HepG2 (cell line): Measurements from ENCODE around the gene OVOL2. TPM values are rescaled to one million over a fixed set of nuclear protein-coding genes. Genes with fewer than 3 reads are reported as not detected.

Source experiments
- ARID5B ChIP-seq: IDR thresholded peaks from 2 replicates; pipeline ENCODE4 v1.4.0; 2020; ENCODE audit warnings: mild to moderate bottlenecking, missing genetic modification reagents
- CHD4 ChIP-seq: fragments of 200-600 bp; sonication (generic); IDR thresholded peaks from 2 replicates; pipeline ENCODE4 v1.7.0; 2017; ENCODE audit warnings: mild to moderate bottlenecking, low read length, borderline replicate concordance
- HOXA9 ChIP-seq: sonication (generic); formaldehyde crosslinking; IDR thresholded peaks from 2 replicates; pipeline ENCODE4 v1.8.1; 2022; ENCODE audit warnings: missing genetic modification reagents, mild to moderate bottlenecking, moderate library complexity, borderline replicate concordance
- JARID2 ChIP-seq: sonication (generic); formaldehyde crosslinking; IDR thresholded peaks from 2 replicates; pipeline ENCODE4 v1.8.1; 2023; ENCODE audit warnings: missing genetic modification reagents, inconsistent platforms; ENCODE audit not compliant: insufficient replicate concordance
- NBN ChIP-seq: fragments of 450-650 bp; conservative IDR thresholded peaks from 2 replicates; pipeline ENCODE4 v1.6.1; 2017
- NR2F6 ChIP-seq, 2 experiments: IDR thresholded peaks; 2 replicates each; pipeline ENCODE4 v1.6.1; 2016; ENCODE audit warnings: antibody characterized with exemption in 1 of 2, mild to moderate bottlenecking in 1 of 2
- NRL ChIP-seq: sonication (generic); formaldehyde crosslinking; IDR thresholded peaks from 2 replicates; pipeline ENCODE4 v1.5.0; 2020; ENCODE audit warnings: missing genetic modification reagents, mild to moderate bottlenecking, moderate library complexity, borderline replicate concordance
- PCBP1 ChIP-seq: fragments of 200-400 bp; formaldehyde crosslinking; IDR thresholded peaks from 2 replicates; pipeline ENCODE4 v1.6.1; 2017; ENCODE audit warnings: mild to moderate bottlenecking, low read depth, low read length, borderline replicate concordance
- TCF7 ChIP-seq: sonication (generic); IDR thresholded peaks from 2 replicates; pipeline ENCODE4 v1.6.1; 2016; ENCODE audit warnings: antibody characterized with exemption, low read depth
- YEATS2 ChIP-seq: sonication (generic); formaldehyde crosslinking; IDR thresholded peaks from 2 replicates; pipeline ENCODE4 v1.4.0; 2020; ENCODE audit warnings: missing genetic modification reagents, borderline replicate concordance
- ZBTB7B ChIP-seq: sonication (generic); formaldehyde crosslinking; IDR thresholded peaks from 2 replicates; pipeline ENCODE4 v1.4.0; 2020; ENCODE audit warnings: missing genetic modification reagents
- ZNF318 ChIP-seq: sonication (generic); formaldehyde crosslinking; IDR thresholded peaks from 2 replicates; pipeline ENCODE4 v1.4.0; 2020; ENCODE audit warnings: mild to moderate bottlenecking, missing genetic modification reagents
- ZNF431 ChIP-seq: sonication (generic); formaldehyde crosslinking; IDR thresholded peaks from 2 replicates; pipeline ENCODE4 v1.9.0; 2022; ENCODE audit warnings: missing genetic modification reagents, low read depth, mild to moderate bottlenecking, borderline replicate concordance
- ZNF558 ChIP-seq: sonication (generic); formaldehyde crosslinking; IDR thresholded peaks from 2 replicates; pipeline ENCODE4 v1.9.0; 2022; ENCODE audit warnings: mild to moderate bottlenecking, missing genetic modification reagents, borderline replicate concordance
- polyA plus RNA-seq, 8 experiments: library from polyadenylated mRNA; depleted of rRNA in 3 of 8; stranded (reverse) in 7 of 8; unstranded in 1 of 8; fragments of >200 nt; fragmentation: Illumina TruSeq in 4 of 8; extraction: Trizol in 4 of 8; gene quantifications; 2 replicates each; pipeline versions ENCODE4 v1.2.1 to v1.2.3, GENCODE V29; 2011 to 2016; ENCODE audit warnings: low read depth in 4 of 8, missing spikeins in 1 of 8, mixed read lengths in 1 of 8; ENCODE audit not compliant: insufficient read depth in 1 of 8
- total RNA-seq, 5 experiments: library from RNA; depleted of rRNA; stranded (reverse); fragments of >200 nt; fragmentation: Illumina TruSeq; extraction: Trizol; gene quantifications; 2 replicates each; pipeline ENCODE4 v1.2.3, GENCODE V29; 2016; ENCODE audit warnings: low read depth in 1 of 5

Gene OVOL2
- total and polyA plus RNA-seq, 2 of the 13 experiments (the other 11 are each of a cell fraction or from before 2014, with no cell fraction given): 0.20 to 0.31 TPM

- TF ChIP-seq ZNF318 (CRISPR knock-in tag): 0 out of 2 replicates have a peak, but pooled peaks have one; percentile 70
- no peak; the same call in 1 of the 2 replicates for TF ChIP-seq TCF7
- TF ChIP-seq NBN: no peak
- TF ChIP-seq YEATS2 (CRISPR knock-in tag): no peak
- TF ChIP-seq JARID2 (CRISPR knock-in tag): no peak
- no peak for TF ChIP-seq ZNF558 (CRISPR knock-in tag)
- TF ChIP-seq NR2F6 (IDR thresholded peaks at IDR 0.05): no peak
- TF ChIP-seq NR2F6 (CRISPR knock-in tag; IDR thresholded peaks at IDR 0.05): 0 out of 2 replicates have a peak, but pooled peaks have one; percentile 37
- peak; percentile 31; the same call in 1 of the 2 replicates for TF ChIP-seq ZBTB7B (CRISPR knock-in tag)
- TF ChIP-seq PCBP1: no peak
- no peak for TF ChIP-seq HOXA9 (CRISPR knock-in tag)
- TF ChIP-seq NRL (CRISPR knock-in tag): no peak
- no peak for TF ChIP-seq CHD4
- peak; percentile 32 for TF ChIP-seq ARID5B (CRISPR knock-in tag)
- TF ChIP-seq ZNF431 (CRISPR knock-in tag): no peak
Measured at GRCh38 chr20:17995967-17996819, 61.5 kb downstream of the OVOL2 start (continued).
